Ishikawa (cell line): ENCODE results near the gene ZNF860.

Experiments used
- CEBPB ChIP-seq: IDR thresholded peaks from 2 replicates; pipeline ENCODE4 v1.6.1; 2012
- CREB1 ChIP-seq: IDR thresholded peaks from 2 replicates; pipeline ENCODE4 v1.6.1; 2012; ENCODE audit warnings: low read depth
- EGR1 ChIP-seq: IDR thresholded peaks from 2 replicates; pipeline ENCODE4 v1.6.1; 2012
- EP300 ChIP-seq: IDR thresholded peaks from 2 replicates; pipeline ENCODE4 v1.6.1; 2012; ENCODE audit warnings: borderline replicate concordance
- FOXM1 ChIP-seq: IDR thresholded peaks from 2 replicates; pipeline ENCODE4 v1.6.1; 2012; ENCODE audit warnings: low read depth, borderline replicate concordance
- MAX ChIP-seq: IDR thresholded peaks from 2 replicates; pipeline ENCODE4 v1.6.1; 2012
- NFIC ChIP-seq: IDR thresholded peaks from 2 replicates; pipeline ENCODE4 v1.6.1; 2012
- RAD21 ChIP-seq: IDR thresholded peaks from 2 replicates; pipeline ENCODE4 v1.6.1; 2012; ENCODE audit warnings: low read depth
- TAF1 ChIP-seq: IDR thresholded peaks from 2 replicates; pipeline ENCODE4 v1.6.1; 2012; ENCODE audit warnings: low read depth, mild to moderate bottlenecking
- TCF12 ChIP-seq: IDR thresholded peaks from 2 replicates; pipeline ENCODE4 v1.6.1; 2012; ENCODE audit warnings: low read depth
- TEAD4 ChIP-seq: IDR thresholded peaks from 2 replicates; pipeline ENCODE4 v1.6.1; 2012
- USF1 ChIP-seq: IDR thresholded peaks from 2 replicates; pipeline ENCODE4 v1.6.1; 2012
- YY1 ChIP-seq: IDR thresholded peaks from 2 replicates; pipeline ENCODE4 v1.6.1; 2012; ENCODE audit warnings: low read depth
- ZBTB7A ChIP-seq: IDR thresholded peaks from 2 replicates; pipeline ENCODE4 v1.6.1; 2012; ENCODE audit warnings: low read depth
- TF ChIP-seq, protein P1 (sequence below): IDR thresholded peaks from 2 replicates; pipeline ENCODE4 v1.6.1; 2012; ENCODE audit warnings: low read depth, mild to moderate bottlenecking

ZNF860 gene

DNA sequence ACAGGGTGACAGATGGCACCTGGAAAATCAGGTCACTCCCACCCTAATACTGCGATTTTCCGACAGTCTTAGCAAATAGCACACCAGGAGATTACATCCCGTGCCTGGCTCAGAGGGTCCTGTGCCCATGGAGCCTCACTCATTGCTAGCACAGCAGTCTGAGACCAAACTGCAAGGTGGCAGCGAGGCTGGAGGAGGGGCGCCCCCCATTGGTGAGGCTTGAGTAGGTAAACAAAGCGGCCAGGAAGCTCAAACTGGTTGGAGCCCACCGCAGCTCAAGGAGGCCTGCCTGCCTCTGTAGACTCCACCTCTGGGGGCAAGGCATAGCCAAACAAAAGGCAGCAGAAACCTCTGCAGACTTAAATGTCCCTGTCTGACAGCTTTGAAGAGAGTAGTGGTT, 29.1 kb downstream of the ZNF860 start:
- TF ChIP-seq RAD21 = peak; percentile 52

GRCh38 chr3:32017286-32017685, 35.7 kb downstream of the ZNF860 start:
- TF ChIP-seq NFIC (no peak), MAX (no peak), USF1 (no peak), EGR1 (no peak)

DNA sequence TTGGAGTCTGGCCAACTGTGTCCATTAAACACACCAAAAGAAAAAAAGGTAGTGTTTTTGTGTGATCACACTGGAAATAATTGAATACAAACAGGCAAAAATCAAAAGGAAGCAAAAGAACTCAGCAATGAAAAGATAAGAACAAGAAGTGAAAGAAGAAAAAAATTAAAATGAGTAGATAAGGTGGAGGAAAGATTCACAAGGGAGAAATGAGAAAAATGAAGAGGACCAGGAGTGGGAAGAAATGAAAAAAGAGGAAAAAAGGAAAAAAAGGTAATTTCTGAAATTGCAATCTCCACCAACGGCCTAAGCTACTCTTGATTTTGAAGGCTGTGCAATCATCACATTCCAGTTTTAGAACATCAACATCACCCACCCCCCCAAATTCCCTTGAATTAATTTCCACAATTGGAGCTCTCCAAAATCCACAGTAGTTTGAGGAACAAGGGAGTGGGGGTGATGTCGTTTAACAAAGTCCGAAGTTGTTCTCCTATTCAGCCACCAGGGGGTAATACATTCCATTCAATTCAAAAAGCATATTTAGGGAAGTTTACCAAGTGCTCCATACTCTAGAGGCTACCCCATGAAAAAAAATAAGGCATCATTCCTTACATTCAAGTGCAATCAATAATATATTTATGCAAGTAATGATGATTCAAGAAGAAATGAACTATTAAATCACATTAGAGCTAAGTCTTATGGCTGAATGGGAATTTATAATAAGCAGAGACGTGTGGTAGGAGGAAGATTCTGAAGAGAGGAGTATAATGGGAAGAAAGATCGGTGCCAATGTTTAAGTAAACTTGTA, 37.4 kb downstream of the ZNF860 start:
- TF ChIP-seq USF1 = no peak
- TF ChIP-seq, protein P1, sequence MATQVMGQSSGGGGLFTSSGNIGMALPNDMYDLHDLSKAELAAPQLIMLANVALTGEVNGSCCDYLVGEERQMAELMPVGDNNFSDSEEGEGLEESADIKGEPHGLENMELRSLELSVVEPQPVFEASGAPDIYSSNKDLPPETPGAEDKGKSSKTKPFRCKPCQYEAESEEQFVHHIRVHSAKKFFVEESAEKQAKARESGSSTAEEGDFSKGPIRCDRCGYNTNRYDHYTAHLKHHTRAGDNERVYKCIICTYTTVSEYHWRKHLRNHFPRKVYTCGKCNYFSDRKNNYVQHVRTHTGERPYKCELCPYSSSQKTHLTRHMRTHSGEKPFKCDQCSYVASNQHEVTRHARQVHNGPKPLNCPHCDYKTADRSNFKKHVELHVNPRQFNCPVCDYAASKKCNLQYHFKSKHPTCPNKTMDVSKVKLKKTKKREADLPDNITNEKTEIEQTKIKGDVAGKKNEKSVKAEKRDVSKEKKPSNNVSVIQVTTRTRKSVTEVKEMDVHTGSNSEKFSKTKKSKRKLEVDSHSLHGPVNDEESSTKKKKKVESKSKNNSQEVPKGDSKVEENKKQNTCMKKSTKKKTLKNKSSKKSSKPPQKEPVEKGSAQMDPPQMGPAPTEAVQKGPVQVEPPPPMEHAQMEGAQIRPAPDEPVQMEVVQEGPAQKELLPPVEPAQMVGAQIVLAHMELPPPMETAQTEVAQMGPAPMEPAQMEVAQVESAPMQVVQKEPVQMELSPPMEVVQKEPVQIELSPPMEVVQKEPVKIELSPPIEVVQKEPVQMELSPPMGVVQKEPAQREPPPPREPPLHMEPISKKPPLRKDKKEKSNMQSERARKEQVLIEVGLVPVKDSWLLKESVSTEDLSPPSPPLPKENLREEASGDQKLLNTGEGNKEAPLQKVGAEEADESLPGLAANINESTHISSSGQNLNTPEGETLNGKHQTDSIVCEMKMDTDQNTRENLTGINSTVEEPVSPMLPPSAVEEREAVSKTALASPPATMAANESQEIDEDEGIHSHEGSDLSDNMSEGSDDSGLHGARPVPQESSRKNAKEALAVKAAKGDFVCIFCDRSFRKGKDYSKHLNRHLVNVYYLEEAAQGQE = peak; percentile 31; the same call in 1 of the 2 replicates
- no peak for TF ChIP-seq EGR1
- no peak for TF ChIP-seq CEBPB
- TF ChIP-seq TAF1 = no peak
- TF ChIP-seq EP300 = no peak
- TF ChIP-seq TEAD4 = no peak
- no peak for TF ChIP-seq MAX
- peak; percentile 77 for TF ChIP-seq RAD21
- TF ChIP-seq YY1 = no peak

GRCh38 chr3:32021155-32021554, 39.6 kb downstream of the ZNF860 start:
- TF ChIP-seq EP300 (no peak), ZBTB7A (no peak)

- TF ChIP-seq ZBTB7A = no peak
- TF ChIP-seq, protein P1 = no peak
- TF ChIP-seq TAF1 = no peak
- TF ChIP-seq USF1 = no peak
- TF ChIP-seq TEAD4 = no peak
- no peak for TF ChIP-seq NFIC
- no peak for TF ChIP-seq EGR1
- no peak for TF ChIP-seq FOXM1
- TF ChIP-seq TCF12 = no peak
- TF ChIP-seq YY1 = no peak
- TF ChIP-seq RAD21 = no peak
- TF ChIP-seq MAX = no peak
- TF ChIP-seq EP300 = no peak
- no peak for TF ChIP-seq CREB1
- TF ChIP-seq CEBPB = no peak
Measured at GRCh38 chr3:32021748-32022147, 40.2 kb downstream of the ZNF860 start.

DNA sequence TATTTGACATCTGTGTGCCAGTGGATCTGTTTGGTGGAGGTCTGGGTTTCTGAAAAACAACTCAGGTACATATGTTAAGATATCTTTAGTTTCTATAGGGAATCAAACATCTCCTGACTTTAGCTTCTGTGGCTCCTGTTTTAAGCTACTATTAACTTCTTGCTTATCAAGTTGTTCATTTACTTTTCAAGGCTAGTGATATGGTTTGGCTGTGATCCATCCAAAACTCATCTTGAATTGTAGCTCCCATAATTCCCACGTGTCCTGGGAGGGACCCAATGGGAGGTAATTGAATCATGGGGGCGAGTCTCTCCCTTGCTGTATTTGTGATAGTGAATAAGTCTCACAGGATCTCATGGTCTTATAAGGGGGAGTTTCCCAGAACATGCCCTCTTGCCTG, 41.4 kb downstream of the ZNF860 start:
- TF ChIP-seq TCF12 (no peak), YY1 (no peak), CEBPB (no peak)
- TF ChIP-seq, protein P1 = no peak
